Calu3 (cell line): Measurements from ENCODE around the gene ADD3. TPM values are rescaled to one million over a fixed set of nuclear protein-coding genes. Genes with fewer than 3 reads are reported as not detected.

Source experiments
- BruUV-seq: library from RNA; stranded (reverse); fragments of 400-500 nt; replicated peaks from 2 replicates; lab custom pipeline; 2021; lab: Mats Ljungman, UMichigan
- CTCF ChIA-PET: fragments of 300-600 bp; sonication (Branson Sonifier 250); formaldehyde crosslinking; loops from one replicate; lab custom pipeline; 2022; ENCODE audit warnings: antibody characterized with exemption; lab: Charles Lee
- DNase-seq: peaks from one replicate; pipeline ENCODE4 v3.0.0; 2022
- H3K27ac Mint-ChIP-seq: one replicate; pipeline ENCODE4 v1.8.0; 2022; ENCODE audit warnings: mixed read lengths; ENCODE audit not compliant: unreplicated experiment
- H3K27me3 Mint-ChIP-seq: one replicate; pipeline ENCODE4 v1.8.0; 2022; ENCODE audit warnings: mixed read lengths; ENCODE audit not compliant: unreplicated experiment
- H3K36me3 Mint-ChIP-seq: one replicate; pipeline ENCODE4 v1.8.0; 2022; ENCODE audit warnings: mild to moderate bottlenecking, moderate library complexity, mixed read lengths; ENCODE audit not compliant: insufficient read depth, unreplicated experiment
- H3K4me1 Mint-ChIP-seq: one replicate; pipeline ENCODE4 v1.8.0; 2022; ENCODE audit warnings: mild to moderate bottlenecking, low read depth, mixed read lengths; ENCODE audit not compliant: unreplicated experiment
- H3K4me3 Mint-ChIP-seq: one replicate; pipeline ENCODE4 v1.8.0; 2022; ENCODE audit warnings: mild to moderate bottlenecking, low read depth, moderate library complexity, mixed read lengths; ENCODE audit not compliant: unreplicated experiment
- H3K9me3 Mint-ChIP-seq: one replicate; pipeline ENCODE4 v1.8.0; 2022; ENCODE audit warnings: low read depth, mixed read lengths; ENCODE audit not compliant: unreplicated experiment
- CTCF ChIP-seq: fragments of 200-600 bp; IDR thresholded peaks from one replicate; pipeline ENCODE4 v1.8.0; 2022; ENCODE audit warnings: antibody characterized with exemption; ENCODE audit not compliant: unreplicated experiment
- intact Hi-C: fragments of 100-400 bp; cut with micrococcal nuclease; formaldehyde crosslinking; loops from one replicate; pipeline ENCODE4 v1.10.0; 2022; ENCODE audit not compliant: unreplicated experiment
- total RNA-seq: library from RNA; stranded (reverse); gene quantifications from 2 replicates; pipeline ENCODE4 v1.2.3, GENCODE V29; 2022

Gene ADD3
- total RNA-seq, 1 experiment from 2014 or later = 64.4 TPM

GRCh38 chr10:109966961-109967738, 40.6 kb upstream of the ADD3 start:
- no peak for TF ChIP-seq CTCF
- Mint-ChIP-seq H3K4me3 (no peak overlapping the region), H3K27ac (no peak overlapping the region), H3K27me3 (no peaks in the 10 kb centered on the region), H3K36me3 (no peaks in the 10 kb centered on the region), H3K9me3 (no peaks in the 10 kb centered on the region), H3K4me1 (peaks cover 13% of the 10 kb centered on the region)
- peak; percentile 14 for DNase-seq
- no TSS peak for BruUV-seq
- CTCF ChIA-PET = no interaction called here
- intact Hi-C loops = loop anchor here (5.0 kb wide), 1 partner anchor 40 kb away; the partner anchor contains the start of gene ADD3

- CTCF ChIA-PET = no interaction called here
- TF ChIP-seq CTCF = no peak
- BruUV-seq = no TSS peak
These were observed 40.1 kb upstream of the ADD3 start for GRCh38 chr10:109967739-109968088.

GRCh38 chr10:109968953-109969759, 38.6 kb upstream of the ADD3 start:
- no peaks in the 10 kb centered on the region for H3K27me3 Mint-ChIP-seq
- DNase-seq = no peak
- H3K4me1 Mint-ChIP-seq = peaks cover 13% of the 10 kb centered on the region
- TF ChIP-seq CTCF = no peak
- BruUV-seq = no TSS peak
- CTCF ChIA-PET = no interaction called here
- no peaks in the 10 kb centered on the region for H3K36me3 Mint-ChIP-seq
- intact Hi-C loops = loop anchor here (5.0 kb wide), 1 partner anchor 38 kb away; the partner anchor contains the start of gene ADD3
- H3K4me3 Mint-ChIP-seq = no peak overlapping the region
- no peaks in the 10 kb centered on the region for H3K9me3 Mint-ChIP-seq
- no peak overlapping the region for H3K27ac Mint-ChIP-seq

More at GRCh38 chr10:109967739-109968088, 40.1 kb upstream of the ADD3 start:
- H3K27me3 Mint-ChIP-seq = no peaks in the 10 kb centered on the region
- no peak overlapping the region for H3K27ac Mint-ChIP-seq
- no peak overlapping the region for H3K4me3 Mint-ChIP-seq
- no peaks in the 10 kb centered on the region for H3K9me3 Mint-ChIP-seq
- DNase-seq = no peak
- peaks cover 13% of the 10 kb centered on the region for H3K4me1 Mint-ChIP-seq
- no peaks in the 10 kb centered on the region for H3K36me3 Mint-ChIP-seq
- intact Hi-C loops = loop anchor here (5.0 kb wide), 1 partner anchor 40 kb away; the partner anchor contains the start of gene ADD3

- no peaks in the 10 kb centered on the region for H3K36me3 Mint-ChIP-seq
- no TSS peak for BruUV-seq
- intact Hi-C loops = loop anchor here (5.0 to 10.0 kb wide), 2 partner anchors 37 to 55 kb away; partner anchors contain the start of gene ADD3
- H3K4me3 Mint-ChIP-seq = no peak overlapping the region
- H3K9me3 Mint-ChIP-seq = no peaks in the 10 kb centered on the region
- DNase-seq = no peak
- peaks cover 16% of the 10 kb centered on the region for H3K4me1 Mint-ChIP-seq
- no peaks in the 10 kb centered on the region for H3K27me3 Mint-ChIP-seq
- no peak overlapping the region for H3K27ac Mint-ChIP-seq
- no peak for TF ChIP-seq CTCF
- CTCF ChIA-PET = no interaction called here
These were observed 37.9 kb upstream of the ADD3 start for GRCh38 chr10:109969760-109970346.
